Measurements from ENCODE around the gene CNGA2. TPM values are rescaled to one million over a fixed set of nuclear protein-coding genes. Genes with fewer than 3 reads are reported as not detected.

Gene CNGA2
- total and polyA plus RNA-seq, 9 of the 15 experiments (the other 6 are each of a cell fraction or from before 2014, with no cell fraction given) = not detected

DNA sequence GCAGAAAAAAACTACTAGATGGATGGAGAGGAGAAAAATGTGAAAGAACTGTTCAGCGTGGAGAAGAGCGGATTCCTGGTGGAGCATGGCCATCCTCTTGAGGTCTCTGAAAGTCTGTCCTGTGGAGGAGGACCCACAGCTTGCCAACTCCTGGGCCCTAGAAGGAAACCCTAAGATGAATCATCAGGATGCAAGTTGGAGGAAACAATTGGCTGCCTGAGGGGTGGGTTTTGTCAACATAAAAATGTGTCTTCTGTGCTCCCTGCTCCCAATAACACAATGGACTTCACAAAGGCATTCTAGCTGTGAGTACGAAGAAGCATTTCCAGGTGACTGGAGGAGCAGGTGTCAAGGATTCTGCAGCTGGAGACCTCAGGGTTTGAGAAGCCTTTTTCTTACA is 37.2 kb downstream of the CNGA2 start:
- TF ChIP-seq, protein P1, sequence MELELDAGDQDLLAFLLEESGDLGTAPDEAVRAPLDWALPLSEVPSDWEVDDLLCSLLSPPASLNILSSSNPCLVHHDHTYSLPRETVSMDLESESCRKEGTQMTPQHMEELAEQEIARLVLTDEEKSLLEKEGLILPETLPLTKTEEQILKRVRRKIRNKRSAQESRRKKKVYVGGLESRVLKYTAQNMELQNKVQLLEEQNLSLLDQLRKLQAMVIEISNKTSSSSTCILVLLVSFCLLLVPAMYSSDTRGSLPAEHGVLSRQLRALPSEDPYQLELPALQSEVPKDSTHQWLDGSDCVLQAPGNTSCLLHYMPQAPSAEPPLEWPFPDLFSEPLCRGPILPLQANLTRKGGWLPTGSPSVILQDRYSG (tag; conservative IDR thresholded peaks at IDR 0.05; ENCODE audit: low read depth) = no peak
- TF ChIP-seq ZC3H4 (CRISPR knock-in tag; IDR thresholded peaks at IDR 0.05; ENCODE audit: borderline replicate concordance) (no peak), ZNF384 (IDR thresholded peaks at IDR 0.05; ENCODE audit: low read depth, low read length) (no peak)
- Histone ChIP-seq H3K4me2 (ENCODE audit: insufficient read depth, low read length) (no peak overlapping the region), H4K20me1 (replicated peaks; ENCODE audit: control insufficient read depth, insufficient read depth, low read length) (no peaks in the 10 kb centered on the region), H2AFZ (ENCODE audit: low read depth, low read length) (no peak overlapping the region), H3K36me3 (ENCODE audit: control insufficient read depth, insufficient read depth, low read length) (no peaks in the 10 kb centered on the region), H3K79me2 (ENCODE audit: control insufficient read depth, insufficient read depth, low read length) (no peaks in the 10 kb centered on the region), H3K27ac (ENCODE audit: extremely low read depth, low read depth, low read length) (no peak overlapping the region), H3K9ac (ENCODE audit: insufficient read depth in 1 of 2, low read depth in 2 of 2, low read length in 2 of 2) (no peak overlapping the region), H3K27me3 (ENCODE audit: control insufficient read depth in 2 of 2, insufficient read depth in 2 of 2, low read length in 2 of 2) (peaks cover 6 to 28% of the 10 kb centered on the region in 2 experiments; a peak in 4 of 5 replicates), H3K9me3 (replicated peaks; ENCODE audit: control insufficient read depth, insufficient read depth, low read depth, low read length) (no peaks in the 10 kb centered on the region), H3K9me1 (ENCODE audit: control insufficient read depth, insufficient read depth, low read length) (no peaks in the 10 kb centered on the region), H3K4me3 (no peak overlapping the region), H3K4me1 (replicated peaks in 1 of 2; ENCODE audit: control insufficient read depth in 2 of 2, insufficient read depth in 2 of 2, low read length in 2 of 2) (no peaks in the 10 kb centered on the region)
- in situ Hi-C loops (cut with MboI) = no loop called here
- 0% methylated on average over 2 of the region's 3 CpGs for WGBS (ENCODE audit: insufficient coverage, low coverage, missing lambda C conversion rate)
- intact Hi-C loops (cut with micrococcal nuclease) = no loop called here
- FAIRE-seq (no peak), ATAC-seq (no peak), DNase-seq (ENCODE audit: extremely low read depth in 1 of 4, low spot score in 3 of 4) (no peak)
- ChIA-PET CTCF (ENCODE audit: low intra/inter-chr PET ratio) (no interaction called here), POLR2A (interaction anchor here (0.6 kb wide), 1 partner anchor 539 kb away, joined by 3 read pairs; no protein-coding TSS in a partner anchor)
- no TSS peak for BruUV-seq (replicated peaks)

DNA sequence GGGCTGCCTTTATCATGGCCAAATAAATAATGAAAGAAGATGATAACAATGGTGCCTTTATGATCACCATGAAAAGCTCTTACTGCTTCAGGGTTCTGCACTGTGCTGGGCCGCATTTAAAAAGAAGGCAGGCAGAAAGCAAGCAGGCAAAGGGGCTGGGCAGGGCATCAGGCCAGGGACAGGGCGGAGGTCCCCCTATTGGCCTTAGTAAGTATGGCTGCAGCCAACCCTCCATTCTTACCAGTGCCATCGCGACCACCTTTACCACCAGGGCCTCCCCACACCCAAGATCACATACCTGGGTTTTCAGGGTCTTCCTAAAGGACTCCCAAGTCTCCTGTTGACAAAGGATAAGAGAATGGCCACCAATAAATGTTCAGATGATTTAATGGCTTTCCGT is 38.9 kb downstream of the CNGA2 start:
- H3K4me2 ChIP-seq (ENCODE audit: insufficient read depth, low read length) = no peak overlapping the region
- no peaks in the 10 kb centered on the region for H3K9me1 ChIP-seq (ENCODE audit: control insufficient read depth, insufficient read depth, low read length)
- peak in 2 of 4 experiments; percentile 7 to 10 for DNase-seq (ENCODE audit: extremely low read depth in 1 of 4, low spot score in 3 of 4)
- intact Hi-C loops (cut with micrococcal nuclease) = no loop called here
- H3K9ac ChIP-seq (ENCODE audit: insufficient read depth in 1 of 2, low read depth in 2 of 2, low read length in 2 of 2) = no peak overlapping the region
- CTCF ChIA-PET (ENCODE audit: low intra/inter-chr PET ratio) = no interaction called here
- H4K20me1 ChIP-seq (replicated peaks; ENCODE audit: control insufficient read depth, insufficient read depth, low read length) = no peaks in the 10 kb centered on the region
- H3K27me3 ChIP-seq (ENCODE audit: control insufficient read depth in 2 of 2, insufficient read depth in 2 of 2, low read length in 2 of 2) = peaks cover 8 to 41% of the 10 kb centered on the region in 2 experiments; a peak in 3 of 5 replicates
- in situ Hi-C loops (cut with MboI) = no loop called here
- no peak overlapping the region for H3K27ac ChIP-seq (ENCODE audit: extremely low read depth, low read depth, low read length)
- H2AFZ ChIP-seq (ENCODE audit: low read depth, low read length) = no peak overlapping the region
- no peaks in the 10 kb centered on the region for H3K4me1 ChIP-seq (replicated peaks in 1 of 2; ENCODE audit: control insufficient read depth in 2 of 2, insufficient read depth in 2 of 2, low read length in 2 of 2)
- POLR2A ChIA-PET = no interaction called here
- H3K4me3 ChIP-seq = no peak overlapping the region
- H3K79me2 ChIP-seq (ENCODE audit: control insufficient read depth, insufficient read depth, low read length) = no peaks in the 10 kb centered on the region
- 0 out of 3 replicates have a peak, but pooled peaks have one; percentile 35 for ATAC-seq
- no peaks in the 10 kb centered on the region for H3K36me3 ChIP-seq (ENCODE audit: control insufficient read depth, insufficient read depth, low read length)
- no peaks in the 10 kb centered on the region for H3K9me3 ChIP-seq (replicated peaks; ENCODE audit: control insufficient read depth, insufficient read depth, low read depth, low read length)
- 5% methylated on average over 5 of the region's 5 CpGs for WGBS (ENCODE audit: insufficient coverage, low coverage, missing lambda C conversion rate)
- FAIRE-seq = no peak
- BruUV-seq (replicated peaks) = no TSS peak
- TF ChIP-seq, protein P2, sequence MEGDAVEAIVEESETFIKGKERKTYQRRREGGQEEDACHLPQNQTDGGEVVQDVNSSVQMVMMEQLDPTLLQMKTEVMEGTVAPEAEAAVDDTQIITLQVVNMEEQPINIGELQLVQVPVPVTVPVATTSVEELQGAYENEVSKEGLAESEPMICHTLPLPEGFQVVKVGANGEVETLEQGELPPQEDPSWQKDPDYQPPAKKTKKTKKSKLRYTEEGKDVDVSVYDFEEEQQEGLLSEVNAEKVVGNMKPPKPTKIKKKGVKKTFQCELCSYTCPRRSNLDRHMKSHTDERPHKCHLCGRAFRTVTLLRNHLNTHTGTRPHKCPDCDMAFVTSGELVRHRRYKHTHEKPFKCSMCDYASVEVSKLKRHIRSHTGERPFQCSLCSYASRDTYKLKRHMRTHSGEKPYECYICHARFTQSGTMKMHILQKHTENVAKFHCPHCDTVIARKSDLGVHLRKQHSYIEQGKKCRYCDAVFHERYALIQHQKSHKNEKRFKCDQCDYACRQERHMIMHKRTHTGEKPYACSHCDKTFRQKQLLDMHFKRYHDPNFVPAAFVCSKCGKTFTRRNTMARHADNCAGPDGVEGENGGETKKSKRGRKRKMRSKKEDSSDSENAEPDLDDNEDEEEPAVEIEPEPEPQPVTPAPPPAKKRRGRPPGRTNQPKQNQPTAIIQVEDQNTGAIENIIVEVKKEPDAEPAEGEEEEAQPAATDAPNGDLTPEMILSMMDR (IDR thresholded peaks at IDR 0.05 in 2 of 3, conservative IDR thresholded peaks at IDR 0.05 in 1 of 3; ENCODE audit: insufficient read depth in 2 of 3, low read depth in 1 of 3, low read length in 3 of 3) = peak in 1 of 3 experiments; percentile 27; a peak in 2 of 6 replicates
- no peak for TF ChIP-seq YBX1 (IDR thresholded peaks at IDR 0.05)

Data from K562 (cell line).